ENCODE results near the gene COBL. TPM values are rescaled to one million over a fixed set of nuclear protein-coding genes. Genes with fewer than 3 reads are reported as not detected.

Gene COBL
- total and polyA plus RNA-seq, 12 donors: 0.09 to 1.4 (median 0.53) TPM

GRCh38 chr7:51186531-51186930 is 130.1 kb downstream of the COBL start:
- no peak for DNase-seq
- Histone ChIP-seq H3K4me1 (replicated peaks in 1 of 2) (no peaks in the 10 kb centered on the region), H3K9me3 (replicated peaks in 1 of 3) (no peaks in the 10 kb centered on the region), H3K4me3 (no peak overlapping the region), H3K36me3 (replicated peaks in 1 of 2) (no peaks in the 10 kb centered on the region), H3K27me3 (no peaks in the 10 kb centered on the region), H3K27ac (no peak overlapping the region)
- no peak for TF ChIP-seq POLR2A (IDR thresholded peaks at IDR 0.05)
- no peak for TF ChIP-seq CTCF (IDR thresholded peaks at IDR 0.05)
- intact Hi-C loops (cut with DNase I): no loop called here
- WGBS, 4 donors: 58 to 82% (median 63%) methylated on average over 5 of the region's 5 CpGs

- Histone ChIP-seq H3K9me3 (replicated peaks in 1 of 3) (no peaks in the 10 kb centered on the region), H3K4me1 (replicated peaks in 1 of 2) (no peaks in the 10 kb centered on the region), H3K27ac (no peak overlapping the region), H3K27me3 (no peaks in the 10 kb centered on the region), H3K4me3 (no peak overlapping the region), H3K36me3 (replicated peaks in 1 of 2) (no peaks in the 10 kb centered on the region)
- intact Hi-C loops (cut with DNase I): no loop called here
- no peak for DNase-seq
- WGBS, 4 donors: 54 to 61% (median 58%) methylated on average over 6 of the region's 6 CpGs
- no peak for TF ChIP-seq CTCF (IDR thresholded peaks at IDR 0.05)
- TF ChIP-seq POLR2A (IDR thresholded peaks at IDR 0.05): no peak
Measured at GRCh38 chr7:51182636-51183166, 133.9 kb downstream of the COBL start.

GRCh38 chr7:51180092-51180491 is 136.5 kb downstream of the COBL start:
- no peaks in the 10 kb centered on the region for H3K9me3 ChIP-seq (replicated peaks in 1 of 3)
- intact Hi-C loops (cut with DNase I): no loop called here
- TF ChIP-seq CTCF (IDR thresholded peaks at IDR 0.05) (no peak), POLR2A (IDR thresholded peaks at IDR 0.05) (no peak)
- no peak for DNase-seq
- H3K36me3 ChIP-seq (replicated peaks in 1 of 2): no peaks in the 10 kb centered on the region
- H3K4me3 ChIP-seq: no peak overlapping the region
- WGBS, 4 donors: 78 to 83% (median 82%) methylated on average over 4 of the region's 4 CpGs
- no peaks in the 10 kb centered on the region for H3K27me3 ChIP-seq
- H3K4me1 ChIP-seq (replicated peaks in 1 of 2): no peaks in the 10 kb centered on the region
- H3K27ac ChIP-seq: no peak overlapping the region

GRCh38 chr7:51175992-51176388 is 140.6 kb downstream of the COBL start:
- H3K4me1 ChIP-seq (replicated peaks in 1 of 2): no peaks in the 10 kb centered on the region
- no peaks in the 10 kb centered on the region for H3K9me3 ChIP-seq (replicated peaks in 1 of 3)
- no peak for TF ChIP-seq POLR2A (IDR thresholded peaks at IDR 0.05)
- TF ChIP-seq CTCF (IDR thresholded peaks at IDR 0.05): no peak
- intact Hi-C loops (cut with DNase I): no loop called here
- H3K4me3 ChIP-seq: no peak overlapping the region
- 17 to 31% (median 29%) methylated on average over 3 of the region's 3 CpGs for WGBS, 4 donors
- H3K27me3 ChIP-seq: no peaks in the 10 kb centered on the region
- no peak for DNase-seq
- no peak overlapping the region for H3K27ac ChIP-seq
- no peaks in the 10 kb centered on the region for H3K36me3 ChIP-seq (replicated peaks in 1 of 2)

Measured in adrenal gland (tissue), 12 donors.